HL-60 (cell line): ENCODE measurements around the gene NFYC.

Experiments used
- DNase-seq, 2 experiments: peaks; one replicate each; pipeline ENCODE4 v3.0.0-alpha.2; 2010 to 2020; ENCODE audit warnings: low read depth in 1 of 2, low spot score in 1 of 2
- H3K27ac ChIP-seq: fragments of 250-450 bp; sonication (Bioruptor Pico); replicated peaks from 2 replicates; pipeline ENCODE4 v1.5.1; 2020; ENCODE audit warnings: mild to moderate bottlenecking, moderate library complexity
- H3K27me3 ChIP-seq: fragments of 250-450 bp; sonication (Bioruptor Pico); 2 replicates; pipeline ENCODE4 v1.5.1; 2021; ENCODE audit warnings: mild to moderate bottlenecking, moderate library complexity; ENCODE audit not compliant: insufficient read depth, poor library complexity, severe bottlenecking
- H3K4me3 ChIP-seq: replicated peaks from 2 replicates; pipeline ENCODE4 v1.5.1; 2011; ENCODE audit warnings: mild to moderate bottlenecking, control low read depth, low read length; ENCODE audit not compliant: insufficient read depth
- GABPA ChIP-seq: IDR thresholded peaks from 2 replicates; pipeline ENCODE4 v1.6.1; 2012; ENCODE audit warnings: low read depth
- POLR2AphosphoS5 ChIP-seq: IDR thresholded peaks from 2 replicates; pipeline ENCODE4 v1.6.1; 2012; ENCODE audit warnings: low read depth
- SPI1 ChIP-seq: IDR thresholded peaks from 2 replicates; pipeline ENCODE4 v1.6.1; 2012; ENCODE audit warnings: low read depth, mild to moderate bottlenecking, borderline replicate concordance
- TF ChIP-seq, protein P1 (sequence below): IDR thresholded peaks from one replicate; pipeline ENCODE4 v1.5.1; 2011; ENCODE audit warnings: low read length, control low read depth, inconsistent platforms; ENCODE audit not compliant: insufficient read depth
- TF ChIP-seq, protein P2 (sequence below): IDR thresholded peaks from 2 replicates; pipeline ENCODE4 v1.6.1; 2012; ENCODE audit warnings: low read depth; ENCODE audit not compliant: insufficient replicate concordance

Gene NFYC

DNA sequence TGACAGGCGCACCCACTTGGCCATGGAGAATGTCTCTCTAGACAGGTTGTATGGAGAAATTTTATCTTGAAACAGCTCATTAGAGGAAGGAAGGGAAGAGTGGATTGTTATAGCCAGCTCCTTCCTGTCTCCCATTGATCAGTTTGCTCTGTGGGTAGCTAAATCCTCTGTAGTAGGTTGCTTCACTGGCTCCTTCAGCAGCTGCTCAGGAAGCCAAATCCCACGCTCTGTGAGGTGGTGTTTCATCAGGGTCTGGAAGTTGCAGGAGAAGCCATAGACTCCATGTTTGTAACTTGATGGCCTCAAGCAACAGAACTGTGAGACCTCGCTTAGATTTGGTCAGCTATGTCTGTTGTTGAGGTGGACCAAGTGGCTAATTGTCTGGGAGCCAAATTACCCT, 6.8 kb upstream of the NFYC start:
- TF ChIP-seq POLR2AphosphoS5 (no peak; the same call in 1 of the 2 replicates), GABPA (no peak), SPI1 (no peak)
- TF ChIP-seq, protein P1, sequence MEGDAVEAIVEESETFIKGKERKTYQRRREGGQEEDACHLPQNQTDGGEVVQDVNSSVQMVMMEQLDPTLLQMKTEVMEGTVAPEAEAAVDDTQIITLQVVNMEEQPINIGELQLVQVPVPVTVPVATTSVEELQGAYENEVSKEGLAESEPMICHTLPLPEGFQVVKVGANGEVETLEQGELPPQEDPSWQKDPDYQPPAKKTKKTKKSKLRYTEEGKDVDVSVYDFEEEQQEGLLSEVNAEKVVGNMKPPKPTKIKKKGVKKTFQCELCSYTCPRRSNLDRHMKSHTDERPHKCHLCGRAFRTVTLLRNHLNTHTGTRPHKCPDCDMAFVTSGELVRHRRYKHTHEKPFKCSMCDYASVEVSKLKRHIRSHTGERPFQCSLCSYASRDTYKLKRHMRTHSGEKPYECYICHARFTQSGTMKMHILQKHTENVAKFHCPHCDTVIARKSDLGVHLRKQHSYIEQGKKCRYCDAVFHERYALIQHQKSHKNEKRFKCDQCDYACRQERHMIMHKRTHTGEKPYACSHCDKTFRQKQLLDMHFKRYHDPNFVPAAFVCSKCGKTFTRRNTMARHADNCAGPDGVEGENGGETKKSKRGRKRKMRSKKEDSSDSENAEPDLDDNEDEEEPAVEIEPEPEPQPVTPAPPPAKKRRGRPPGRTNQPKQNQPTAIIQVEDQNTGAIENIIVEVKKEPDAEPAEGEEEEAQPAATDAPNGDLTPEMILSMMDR = no peak
- TF ChIP-seq, protein P2, sequence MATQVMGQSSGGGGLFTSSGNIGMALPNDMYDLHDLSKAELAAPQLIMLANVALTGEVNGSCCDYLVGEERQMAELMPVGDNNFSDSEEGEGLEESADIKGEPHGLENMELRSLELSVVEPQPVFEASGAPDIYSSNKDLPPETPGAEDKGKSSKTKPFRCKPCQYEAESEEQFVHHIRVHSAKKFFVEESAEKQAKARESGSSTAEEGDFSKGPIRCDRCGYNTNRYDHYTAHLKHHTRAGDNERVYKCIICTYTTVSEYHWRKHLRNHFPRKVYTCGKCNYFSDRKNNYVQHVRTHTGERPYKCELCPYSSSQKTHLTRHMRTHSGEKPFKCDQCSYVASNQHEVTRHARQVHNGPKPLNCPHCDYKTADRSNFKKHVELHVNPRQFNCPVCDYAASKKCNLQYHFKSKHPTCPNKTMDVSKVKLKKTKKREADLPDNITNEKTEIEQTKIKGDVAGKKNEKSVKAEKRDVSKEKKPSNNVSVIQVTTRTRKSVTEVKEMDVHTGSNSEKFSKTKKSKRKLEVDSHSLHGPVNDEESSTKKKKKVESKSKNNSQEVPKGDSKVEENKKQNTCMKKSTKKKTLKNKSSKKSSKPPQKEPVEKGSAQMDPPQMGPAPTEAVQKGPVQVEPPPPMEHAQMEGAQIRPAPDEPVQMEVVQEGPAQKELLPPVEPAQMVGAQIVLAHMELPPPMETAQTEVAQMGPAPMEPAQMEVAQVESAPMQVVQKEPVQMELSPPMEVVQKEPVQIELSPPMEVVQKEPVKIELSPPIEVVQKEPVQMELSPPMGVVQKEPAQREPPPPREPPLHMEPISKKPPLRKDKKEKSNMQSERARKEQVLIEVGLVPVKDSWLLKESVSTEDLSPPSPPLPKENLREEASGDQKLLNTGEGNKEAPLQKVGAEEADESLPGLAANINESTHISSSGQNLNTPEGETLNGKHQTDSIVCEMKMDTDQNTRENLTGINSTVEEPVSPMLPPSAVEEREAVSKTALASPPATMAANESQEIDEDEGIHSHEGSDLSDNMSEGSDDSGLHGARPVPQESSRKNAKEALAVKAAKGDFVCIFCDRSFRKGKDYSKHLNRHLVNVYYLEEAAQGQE = no peak
- DNase-seq = no peak
- no peak overlapping the region for H3K27ac ChIP-seq
- no peak overlapping the region for H3K4me3 ChIP-seq
- no peaks in the 10 kb centered on the region for H3K27me3 ChIP-seq

DNA sequence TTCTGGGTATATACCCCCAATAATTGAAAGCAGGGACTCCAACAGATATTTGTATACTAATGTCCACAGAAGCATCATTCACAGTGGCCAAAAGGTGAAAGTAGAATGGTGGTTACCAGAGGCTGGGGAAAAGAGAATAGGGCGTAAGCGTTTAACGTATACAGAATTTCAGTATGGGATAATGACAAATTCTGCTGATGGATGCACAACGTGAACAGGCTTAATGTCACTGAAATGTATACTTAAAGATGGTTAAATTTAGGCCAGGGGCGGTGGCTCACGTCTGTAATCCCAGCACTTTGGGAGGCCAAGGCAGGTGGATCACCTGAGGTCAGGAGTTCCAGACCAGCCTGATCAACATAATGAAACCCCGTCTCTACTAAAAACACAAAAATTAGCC, 4.4 kb upstream of the NFYC start:
- Histone ChIP-seq H3K27ac (no peak overlapping the region), H3K4me3 (no peak overlapping the region), H3K27me3 (no peaks in the 10 kb centered on the region)
- TF ChIP-seq POLR2AphosphoS5 (no peak), GABPA (no peak), SPI1 (no peak)
- TF ChIP-seq, protein P1 = no peak
- TF ChIP-seq, protein P2 = no peak
- no peak for DNase-seq

DNA sequence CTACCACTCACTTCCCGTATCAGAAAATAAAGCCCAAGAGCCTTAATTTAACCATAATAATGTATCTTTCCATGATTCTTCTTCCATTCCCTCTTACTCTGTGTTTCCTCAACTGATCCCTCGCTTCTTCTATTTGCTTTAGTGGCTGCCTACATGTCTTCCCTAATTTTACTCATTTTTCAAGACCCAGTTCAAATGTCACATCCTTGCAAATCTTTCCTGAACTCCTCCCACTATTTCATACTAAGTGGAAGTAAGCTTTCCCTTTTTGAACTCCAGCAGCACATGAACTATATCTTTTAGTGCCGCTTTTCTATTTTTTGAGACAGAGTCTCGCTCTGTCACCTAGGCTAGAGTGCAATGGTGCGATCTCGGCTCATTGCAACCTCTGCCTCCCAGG, 3.8 kb upstream of the NFYC start:
- Histone ChIP-seq H3K4me3 (no peak overlapping the region), H3K27ac (no peak overlapping the region), H3K27me3 (no peaks in the 10 kb centered on the region)
- TF ChIP-seq SPI1 (no peak), POLR2AphosphoS5 (no peak), GABPA (no peak)
- TF ChIP-seq, protein P2 = no peak
- TF ChIP-seq, protein P1 = no peak
- no peak for DNase-seq
